ENCODE data around the gene FAM228B.
"Not testable (repeated sequence)": the region's sequence is repeated elsewhere in the genome, so short reads cannot be mapped to it uniquely, and the experiment has no call there.

The FAM228B gene

GRCh38 chr2:24102677-24103076 lies 20.6 kb upstream of the FAM228B start:
- no peak for DNase-seq (ENCODE audit: low read depth in 2 of 2)

GRCh38 chr2:24104110-24104650 lies 19.1 kb upstream of the FAM228B start:
- DNase-seq (ENCODE audit: low read depth in 2 of 2) = no peak

GRCh38 chr2:24104906-24105305 lies 18.4 kb upstream of the FAM228B start:
- no peak for DNase-seq (ENCODE audit: low read depth in 2 of 2)

- DNase-seq (ENCODE audit: low read depth in 2 of 2) = no peak
Measured at GRCh38 chr2:24105816-24106215, 17.5 kb upstream of the FAM228B start.

- no peak for DNase-seq (ENCODE audit: low read depth in 2 of 2)
Measured at GRCh38 chr2:24106786-24107185, 16.5 kb upstream of the FAM228B start.

- DNase-seq (ENCODE audit: low read depth in 2 of 2) = no peak
Measured at GRCh38 chr2:24107336-24107735, 15.9 kb upstream of the FAM228B start.

- not testable (repeated sequence) for DNase-seq (ENCODE audit: low read depth in 2 of 2)
Measured at GRCh38 chr2:24109431-24109830, 13.8 kb upstream of the FAM228B start.

- no peak for DNase-seq (ENCODE audit: low read depth in 2 of 2)
Measured at GRCh38 chr2:24110660-24111303, 12.5 kb upstream of the FAM228B start.

- DNase-seq (ENCODE audit: low read depth in 2 of 2) = no peak
Measured at GRCh38 chr2:24111407-24111901, 11.8 kb upstream of the FAM228B start.

GRCh38 chr2:24115057-24115456 lies 8.2 kb upstream of the FAM228B start:
- DNase-seq (ENCODE audit: low read depth in 2 of 2) = no peak

- no peak for DNase-seq (ENCODE audit: low read depth in 2 of 2)
Measured at GRCh38 chr2:24117902-24118301, 5.4 kb upstream of the FAM228B start.

- DNase-seq (ENCODE audit: low read depth in 2 of 2) = no peak
Measured at GRCh38 chr2:24121066-24121465, 2.2 kb upstream of the FAM228B start.

GRCh38 chr2:24121469-24121868 lies 1.8 kb upstream of the FAM228B start:
- DNase-seq (ENCODE audit: low read depth in 2 of 2) = no peak

GRCh38 chr2:24122366-24123194 lies 689 bp upstream of the FAM228B start:
- DNase-seq (ENCODE audit: low read depth in 2 of 2) = no peak

- DNase-seq (ENCODE audit: low read depth in 2 of 2) = no peak
Measured at GRCh38 chr2:24123922-24124580, 782 bp downstream of the FAM228B start.

- no peak for DNase-seq (ENCODE audit: low read depth in 2 of 2)
Measured at GRCh38 chr2:24125956-24126355, 2.7 kb downstream of the FAM228B start.

GRCh38 chr2:24132543-24132942 lies 9.3 kb downstream of the FAM228B start:
- DNase-seq (ENCODE audit: low read depth in 2 of 2) = no peak

GRCh38 chr2:24140305-24140704 lies 17.0 kb downstream of the FAM228B start:
- not testable (repeated sequence) for DNase-seq (ENCODE audit: low read depth in 2 of 2)

- DNase-seq (ENCODE audit: low read depth in 2 of 2) = no peak
Measured at GRCh38 chr2:24147364-24147763, 24.1 kb downstream of the FAM228B start.

GRCh38 chr2:24152413-24153197 lies 29.3 kb downstream of the FAM228B start:
- no peak for DNase-seq (ENCODE audit: low read depth in 2 of 2)

GRCh38 chr2:24153478-24153877 lies 30.2 kb downstream of the FAM228B start:
- no peak for DNase-seq (ENCODE audit: low read depth in 2 of 2)

All from stimulated activated CD8-positive, alpha-beta memory T cell treated with anti-CD3 and anti-CD28 coated beads, Interleukin-7, amount 100 ng/mL, for 4 hours (primary cell).